ENCODE results near the gene C10orf120.

The C10orf120 gene

GRCh38 chr10:122733443-122733842 lies 33.8 kb upstream of the C10orf120 start:
- DNase-seq (ENCODE audit: low read depth), result no peak
- no peak for TF ChIP-seq CTCF (conservative IDR thresholded peaks at IDR 0.05; ENCODE audit: low read length)
- no peak overlapping the region for H3K4me3 ChIP-seq (ENCODE audit: low read length)

DNA sequence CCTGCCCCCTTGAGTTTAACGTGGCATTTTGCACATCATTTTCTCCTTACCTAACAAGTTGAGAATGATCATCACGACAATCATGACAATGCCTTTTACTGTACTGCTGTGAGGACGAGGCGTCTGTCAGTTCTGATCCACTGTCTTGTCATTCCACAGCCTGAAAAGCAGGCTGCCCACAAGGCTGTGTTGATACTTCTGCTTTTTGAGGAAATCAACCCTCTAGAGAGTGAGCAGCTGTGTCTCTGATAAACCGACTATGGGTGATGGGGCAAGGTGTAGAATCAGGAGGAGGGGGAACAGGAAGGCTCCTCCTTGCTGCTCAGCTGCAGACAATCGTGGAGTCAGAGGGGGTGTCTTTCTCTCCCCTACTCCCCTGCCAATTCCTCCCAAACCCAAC lies 30.6 kb upstream of the C10orf120 start:
- TF ChIP-seq CTCF (conservative IDR thresholded peaks at IDR 0.05; ENCODE audit: low read length), result no peak
- H3K4me3 ChIP-seq (ENCODE audit: low read length), result no peak overlapping the region
- DNase-seq (ENCODE audit: low read depth), result no peak

- TF ChIP-seq CTCF (conservative IDR thresholded peaks at IDR 0.05; ENCODE audit: low read length), result no peak
- no peak overlapping the region for H3K4me3 ChIP-seq (ENCODE audit: low read length)
- no peak for DNase-seq (ENCODE audit: low read depth)
Observed at GRCh38 chr10:122729126-122729525, 29.5 kb upstream of the C10orf120 start.

DNA sequence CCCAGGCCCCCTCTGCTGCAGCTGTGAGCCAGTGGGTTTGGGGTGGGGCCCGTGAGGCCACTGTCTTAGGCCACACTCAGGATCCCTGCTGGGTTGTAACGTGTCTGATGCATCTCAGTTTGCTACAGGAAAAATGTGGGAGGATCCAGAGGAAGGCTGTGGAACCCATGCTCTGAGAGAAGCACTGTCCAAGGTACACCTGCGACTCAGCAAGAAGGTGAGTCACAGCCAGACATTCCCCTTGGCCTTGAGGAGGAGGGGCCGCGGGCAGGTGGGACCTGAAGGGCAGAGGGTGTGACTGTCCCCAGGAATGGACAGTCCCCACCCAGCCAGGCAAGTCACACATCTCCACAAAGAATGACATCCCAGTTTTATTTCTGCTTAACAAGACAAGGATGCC lies 27.8 kb upstream of the C10orf120 start:
- H3K4me3 ChIP-seq (ENCODE audit: low read length), result no peak overlapping the region
- TF ChIP-seq CTCF (conservative IDR thresholded peaks at IDR 0.05; ENCODE audit: low read length), result no peak
- DNase-seq (ENCODE audit: low read depth), result no peak

- no peak for DNase-seq (ENCODE audit: low read depth)
- no peak for TF ChIP-seq CTCF (conservative IDR thresholded peaks at IDR 0.05; ENCODE audit: low read length)
- no peak overlapping the region for H3K4me3 ChIP-seq (ENCODE audit: low read length)
Observed at GRCh38 chr10:122725768-122726167, 26.1 kb upstream of the C10orf120 start.

DNA sequence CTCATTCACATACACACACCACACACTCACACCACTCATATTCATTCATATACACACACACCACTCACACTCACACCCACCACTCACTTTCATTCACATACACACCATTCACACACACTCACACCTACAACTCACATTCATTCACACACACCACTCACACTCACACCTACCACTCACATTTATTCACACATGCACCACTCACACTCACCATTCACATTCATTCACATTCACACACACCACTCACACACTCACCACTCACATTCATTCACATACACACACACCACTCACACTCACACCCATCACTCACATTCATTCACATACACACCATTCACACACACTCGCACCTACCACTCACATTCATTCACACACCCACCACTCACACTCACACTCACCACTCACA lies 25.4 kb upstream of the C10orf120 start:
- TF ChIP-seq CTCF (conservative IDR thresholded peaks at IDR 0.05; ENCODE audit: low read length), result no peak
- DNase-seq (ENCODE audit: low read depth), result no peak
- H3K4me3 ChIP-seq (ENCODE audit: low read length), result no peak overlapping the region

- H3K4me3 ChIP-seq (ENCODE audit: low read length), result no peak overlapping the region
- TF ChIP-seq CTCF (conservative IDR thresholded peaks at IDR 0.05; ENCODE audit: low read length), result no peak
- no peak for DNase-seq (ENCODE audit: low read depth)
Observed at GRCh38 chr10:122721111-122721510, 21.5 kb upstream of the C10orf120 start.
